Measurements from ENCODE around the gene TOGARAM2.

The TOGARAM2 gene

DNA sequence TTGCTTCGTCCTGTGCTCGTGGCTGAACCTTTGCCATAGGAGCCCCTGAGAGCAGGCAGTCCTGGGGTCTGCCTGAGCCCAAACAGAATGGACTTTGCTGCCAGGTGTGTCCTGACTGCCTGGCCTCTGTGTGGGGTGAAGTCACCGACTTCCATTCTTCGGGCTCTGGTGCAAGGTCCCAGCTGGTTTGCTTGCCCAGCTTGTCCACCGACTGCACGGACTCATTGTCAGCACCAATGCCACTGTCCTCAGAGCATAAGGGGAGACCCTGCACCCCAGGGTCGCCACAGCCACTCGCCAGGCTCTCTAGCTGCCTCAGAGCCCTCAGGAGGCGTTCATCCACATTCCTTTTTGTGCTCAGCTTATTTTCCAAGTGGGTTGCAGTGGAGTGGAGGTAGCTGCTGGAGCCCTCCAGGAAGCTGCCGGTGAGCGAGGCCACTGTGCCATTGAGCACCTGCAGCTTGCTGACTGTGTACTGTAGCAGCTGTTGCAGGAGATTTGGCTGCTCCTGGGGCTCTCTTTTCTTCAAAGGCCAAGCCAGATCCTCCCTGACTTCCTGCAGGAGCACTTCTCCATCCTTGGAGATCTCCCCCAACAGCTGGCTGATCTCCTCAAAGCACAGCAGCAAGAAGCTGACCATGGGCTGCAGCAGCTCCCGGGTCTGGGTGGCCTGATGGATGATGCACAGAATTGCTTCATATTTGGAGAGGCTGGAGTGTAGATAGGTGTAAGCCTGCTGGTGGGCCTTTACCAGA is 92.0 kb downstream of the TOGARAM2 start:
- no peak overlapping the region for H3K4me3 ChIP-seq (ENCODE audit: low read depth, low read length)
- DNase-seq (ENCODE audit: low read depth): no peak
- TF ChIP-seq, protein P1, sequence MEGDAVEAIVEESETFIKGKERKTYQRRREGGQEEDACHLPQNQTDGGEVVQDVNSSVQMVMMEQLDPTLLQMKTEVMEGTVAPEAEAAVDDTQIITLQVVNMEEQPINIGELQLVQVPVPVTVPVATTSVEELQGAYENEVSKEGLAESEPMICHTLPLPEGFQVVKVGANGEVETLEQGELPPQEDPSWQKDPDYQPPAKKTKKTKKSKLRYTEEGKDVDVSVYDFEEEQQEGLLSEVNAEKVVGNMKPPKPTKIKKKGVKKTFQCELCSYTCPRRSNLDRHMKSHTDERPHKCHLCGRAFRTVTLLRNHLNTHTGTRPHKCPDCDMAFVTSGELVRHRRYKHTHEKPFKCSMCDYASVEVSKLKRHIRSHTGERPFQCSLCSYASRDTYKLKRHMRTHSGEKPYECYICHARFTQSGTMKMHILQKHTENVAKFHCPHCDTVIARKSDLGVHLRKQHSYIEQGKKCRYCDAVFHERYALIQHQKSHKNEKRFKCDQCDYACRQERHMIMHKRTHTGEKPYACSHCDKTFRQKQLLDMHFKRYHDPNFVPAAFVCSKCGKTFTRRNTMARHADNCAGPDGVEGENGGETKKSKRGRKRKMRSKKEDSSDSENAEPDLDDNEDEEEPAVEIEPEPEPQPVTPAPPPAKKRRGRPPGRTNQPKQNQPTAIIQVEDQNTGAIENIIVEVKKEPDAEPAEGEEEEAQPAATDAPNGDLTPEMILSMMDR (conservative IDR thresholded peaks at IDR 0.05; ENCODE audit: low read depth, low read length): no peak

DNA sequence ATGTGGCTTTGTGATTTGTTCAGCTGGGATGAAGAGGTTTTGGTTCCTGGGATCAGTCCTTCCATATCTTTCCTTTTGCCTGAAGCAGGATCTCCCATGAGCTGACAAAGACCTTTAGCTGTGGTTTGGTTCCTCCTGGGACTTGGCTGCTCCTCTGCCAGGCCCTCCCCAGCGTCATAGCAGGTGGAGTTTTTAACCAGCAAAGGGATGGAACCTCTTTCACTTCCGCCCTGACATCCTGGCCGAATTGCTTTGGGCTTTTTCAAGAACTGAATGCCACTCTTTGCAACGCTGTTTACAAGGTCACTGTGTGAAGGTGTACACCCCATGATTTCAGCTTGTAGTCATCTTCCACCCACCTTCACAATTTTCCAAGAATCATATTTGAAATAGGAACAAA is 92.8 kb downstream of the TOGARAM2 start:
- no peak for DNase-seq (ENCODE audit: low read depth)
- H3K4me3 ChIP-seq (ENCODE audit: low read depth, low read length): no peak overlapping the region
- TF ChIP-seq, protein P1 (conservative IDR thresholded peaks at IDR 0.05; ENCODE audit: low read depth, low read length): no peak

DNA sequence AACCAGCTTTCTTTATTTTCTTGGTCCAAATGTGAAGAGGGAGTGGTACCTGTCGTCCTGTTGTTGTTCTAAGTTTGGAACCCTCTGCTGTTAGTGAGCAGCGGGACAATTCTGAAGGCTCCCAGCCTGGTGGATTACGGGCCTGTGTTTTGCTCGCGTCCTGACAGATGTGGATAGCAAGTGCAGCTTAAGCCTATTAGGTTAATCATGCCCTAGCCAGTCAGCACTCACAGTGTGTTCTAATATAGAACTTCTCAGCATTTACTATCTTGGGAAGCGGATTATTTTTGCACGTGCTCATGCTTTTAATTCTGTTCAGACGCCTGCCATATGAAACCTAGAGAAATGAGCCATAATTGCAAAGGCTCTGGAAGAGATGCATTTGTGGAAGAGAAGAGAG is 93.3 kb downstream of the TOGARAM2 start, which contains the start of gene PCARE:
Gene PCARE (minus strand): TSS at position 113 of the 400 bp plus-strand sequence. CDS start 262 bp downstream, outside the sequence.
- no peak within 1 kb of the TSS for H3K4me3 ChIP-seq (ENCODE audit: low read depth, low read length)
- DNase-seq (ENCODE audit: low read depth): no peak
- TF ChIP-seq, protein P1 (conservative IDR thresholded peaks at IDR 0.05; ENCODE audit: low read depth, low read length): no peak

DNA sequence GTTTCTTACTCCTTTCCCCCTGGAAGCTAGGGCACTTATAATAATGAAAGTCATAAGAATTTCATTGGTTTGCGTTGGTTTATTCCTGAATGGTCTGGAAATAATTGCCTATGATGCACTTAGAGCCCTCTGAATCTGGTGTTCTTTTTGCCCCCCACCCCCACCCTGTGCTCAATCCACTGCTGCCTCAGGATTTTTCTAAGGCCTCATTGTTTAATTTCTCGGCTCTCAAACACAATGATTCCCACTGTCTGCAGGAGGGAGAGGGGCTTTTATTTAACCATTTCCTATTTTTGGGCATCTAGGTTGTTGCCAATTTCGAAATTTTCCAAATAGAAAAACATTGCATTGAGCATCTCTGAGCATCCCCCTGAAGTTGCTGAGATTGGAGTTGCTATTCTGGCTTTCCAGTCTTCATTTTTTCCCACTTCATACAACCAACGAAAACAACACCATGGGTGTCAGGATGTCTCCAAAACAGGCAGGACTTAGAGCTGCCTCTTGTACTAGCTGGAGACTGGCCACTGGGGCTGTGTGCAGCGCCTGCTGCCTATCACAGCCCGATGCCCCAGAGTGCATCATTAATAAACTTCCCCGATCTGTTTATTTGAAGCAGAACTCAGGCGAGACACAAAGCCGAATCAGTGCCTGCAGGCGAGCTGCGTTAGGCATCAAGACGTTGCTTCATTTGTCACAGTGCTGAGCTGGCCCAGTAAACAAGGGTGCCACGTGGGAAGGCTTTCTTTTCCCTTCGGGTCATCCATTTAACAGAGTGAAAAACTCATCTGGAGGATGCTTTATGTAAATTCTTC is 95.0 kb downstream of the TOGARAM2 start:
- TF ChIP-seq, protein P1 (conservative IDR thresholded peaks at IDR 0.05; ENCODE audit: low read depth, low read length): peak; percentile 27
- peak; percentile 59 for DNase-seq (ENCODE audit: low read depth)
- peak overlapping the region; percentile 20 for H3K4me3 ChIP-seq (ENCODE audit: low read depth, low read length)

DNA sequence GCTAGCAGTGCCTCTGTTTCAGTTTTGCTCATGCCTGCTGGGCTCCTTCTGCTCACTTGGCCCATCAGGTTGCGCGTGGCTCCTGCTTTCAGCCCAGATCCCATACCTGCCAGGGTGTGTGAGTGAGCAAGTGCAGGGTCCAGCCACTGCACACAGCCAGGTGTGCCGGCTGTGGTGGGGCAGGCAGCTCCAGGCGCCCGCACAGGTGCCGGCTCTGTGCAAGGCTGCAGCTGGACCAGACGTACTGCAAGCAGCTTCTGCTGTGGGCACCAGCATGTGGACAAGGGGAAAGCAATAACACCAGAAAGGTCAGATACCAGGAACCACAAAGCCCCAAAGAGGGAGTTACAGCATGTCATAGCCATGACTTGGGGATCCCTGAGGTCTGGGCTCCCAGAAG is 98.8 kb downstream of the TOGARAM2 start:
- no peak overlapping the region for H3K4me3 ChIP-seq (ENCODE audit: low read depth, low read length)
- no peak for DNase-seq (ENCODE audit: low read depth)
- TF ChIP-seq, protein P1 (conservative IDR thresholded peaks at IDR 0.05; ENCODE audit: low read depth, low read length): no peak

DNA sequence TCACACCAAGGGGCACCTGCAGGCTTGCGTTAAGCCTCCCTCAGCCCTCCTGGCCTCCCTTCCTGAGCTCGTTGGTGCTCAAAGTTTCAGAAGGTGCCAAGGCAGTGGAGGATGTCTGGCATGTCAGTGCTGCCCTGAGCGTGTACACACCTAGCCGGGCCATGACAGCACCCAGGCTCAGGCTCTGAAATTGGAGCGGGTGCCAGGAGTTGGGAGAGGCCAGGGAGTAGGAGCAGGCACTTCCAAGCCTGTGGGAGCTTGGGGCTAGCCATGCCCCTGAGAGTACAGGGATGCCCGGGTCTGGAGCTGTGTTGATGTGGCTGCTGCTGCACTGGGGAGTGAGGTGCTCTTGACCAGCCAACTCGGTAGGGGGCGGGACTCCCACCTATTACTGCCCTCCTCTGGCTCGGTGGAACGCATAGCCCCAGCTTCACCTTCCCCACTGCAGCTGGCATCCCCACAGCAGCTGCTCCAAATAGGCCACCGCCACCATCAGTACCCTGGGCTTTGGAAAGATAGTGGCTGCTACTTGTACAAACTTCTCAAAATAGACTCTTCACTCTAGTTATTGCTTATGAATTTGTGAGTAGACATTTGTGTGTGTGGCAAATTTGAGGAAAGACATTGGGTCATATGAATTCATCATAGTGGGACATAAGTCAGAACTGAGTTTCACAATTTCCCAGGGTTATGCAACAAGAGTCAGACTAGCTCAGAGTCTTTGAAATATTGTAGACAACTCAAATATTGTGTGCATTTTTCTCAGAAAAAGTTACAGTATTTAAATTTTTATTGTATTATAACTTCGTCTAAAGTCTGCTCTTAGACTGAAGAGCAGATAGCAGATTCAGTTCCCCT is 100.0 kb downstream of the TOGARAM2 start:
- TF ChIP-seq, protein P1 (conservative IDR thresholded peaks at IDR 0.05; ENCODE audit: low read depth, low read length): no peak
- DNase-seq (ENCODE audit: low read depth): peak; percentile 68
- H3K4me3 ChIP-seq (ENCODE audit: low read depth, low read length): no peak overlapping the region

Data from choroid plexus epithelial cell (primary cell).